Stimulated activated CD8-positive, alpha-beta memory T cell treated with anti-CD3 and anti-CD28 coated beads, Interleukin-4, amount 100 ng/mL, for 48 hours (primary cell): Measurements from ENCODE around the gene GARS1.
"Not testable (repeated sequence)": the region's sequence is repeated elsewhere in the genome, so short reads cannot be mapped to it uniquely, and the experiment has no call there.

Source experiments
- DNase-seq: peaks from one replicate; pipeline ENCODE4 v3.0.0-alpha.2; 2020

Gene GARS1

GRCh38 chr7:30630986-30631385 is 36.3 kb downstream of the GARS1 start:
- no peak for DNase-seq

- DNase-seq: no peak
These were observed 38.5 kb downstream of the GARS1 start for GRCh38 chr7:30633223-30633622.

GRCh38 chr7:30634193-30634626 is 39.5 kb downstream of the GARS1 start:
- DNase-seq: no peak

- DNase-seq: no peak
These were observed 40.0 kb downstream of the GARS1 start for GRCh38 chr7:30634634-30635201.

GRCh38 chr7:30635798-30636197 is 41.1 kb downstream of the GARS1 start:
- DNase-seq: no peak

GRCh38 chr7:30642322-30642721 is 47.6 kb downstream of the GARS1 start:
- not testable (repeated sequence) for DNase-seq

- DNase-seq: no peak
These were observed 48.1 kb downstream of the GARS1 start for GRCh38 chr7:30642789-30643188.

GRCh38 chr7:30644286-30644955 is 49.7 kb downstream of the GARS1 start:
- no peak for DNase-seq

- DNase-seq: no peak
These were observed 51.0 kb downstream of the GARS1 start for GRCh38 chr7:30645661-30646060.

GRCh38 chr7:30646154-30646553 is 51.5 kb downstream of the GARS1 start:
- DNase-seq: no peak

- DNase-seq: no peak
These were observed 53.1 kb downstream of the GARS1 start for GRCh38 chr7:30647589-30648364.

GRCh38 chr7:30648744-30649540 is 54.3 kb downstream of the GARS1 start:
- DNase-seq: no peak

GRCh38 chr7:30649717-30650420 is 55.2 kb downstream of the GARS1 start:
- no peak for DNase-seq

GRCh38 chr7:30650421-30650808 is 55.7 kb downstream of the GARS1 start:
- DNase-seq: no peak

- no peak for DNase-seq
These were observed 57.5 kb downstream of the GARS1 start for GRCh38 chr7:30652132-30652531.

GRCh38 chr7:30652698-30653641 is 58.3 kb downstream of the GARS1 start:
- no peak for DNase-seq

GRCh38 chr7:30654296-30655090 is 59.8 kb downstream of the GARS1 start:
- DNase-seq: no peak

- no peak for DNase-seq
These were observed 60.7 kb downstream of the GARS1 start for GRCh38 chr7:30655096-30655970.
